NB4 (cell line): ENCODE results near the gene TMEM150B.

Experiments used
- MYC ChIP-seq: IDR thresholded peaks from 2 replicates; pipeline ENCODE4 v1.6.1; 2011; ENCODE audit warnings: low read depth, low read length
- TF ChIP-seq, protein P1 (sequence below): IDR thresholded peaks from one replicate; pipeline ENCODE4 v1.5.1; 2012; ENCODE audit warnings: low read depth, low read length
- TF ChIP-seq, protein P2 (sequence below): IDR thresholded peaks from 2 replicates; pipeline ENCODE4 v1.6.1; 2011; ENCODE audit warnings: low read depth, low read length

DNA sequence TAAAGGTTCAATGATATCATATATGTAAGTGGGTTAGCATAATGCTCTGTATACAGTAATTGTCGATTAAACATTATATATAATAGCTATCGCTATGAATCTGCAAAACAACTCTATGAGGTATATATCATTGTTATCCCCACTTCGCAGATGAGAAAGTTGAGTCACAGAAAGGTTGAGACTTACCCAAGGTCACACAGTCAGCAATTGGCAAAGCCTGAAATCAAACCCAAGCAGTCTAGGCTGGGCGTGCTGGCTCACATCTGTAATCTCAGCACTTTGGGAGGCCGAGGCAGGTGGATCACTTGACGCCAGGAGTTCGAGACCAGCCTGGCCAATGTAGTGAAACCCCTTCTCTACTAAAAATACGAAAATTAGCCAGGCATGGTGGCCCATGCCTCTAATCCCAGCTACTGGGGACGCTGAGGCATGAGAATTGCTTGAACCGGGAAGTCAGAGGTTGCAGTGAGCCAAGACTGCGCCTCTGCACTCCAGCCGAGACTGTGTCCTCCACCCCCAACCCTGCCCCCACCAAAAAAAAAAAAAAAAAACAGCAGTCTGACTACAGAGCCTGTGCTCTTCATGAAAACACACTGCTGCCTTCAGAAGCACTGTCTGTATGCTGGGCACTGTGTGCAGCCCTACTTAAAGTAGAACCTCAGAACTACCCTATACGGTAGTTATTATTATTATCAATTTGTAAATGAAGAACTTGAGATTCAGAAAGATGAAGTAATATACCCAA lies 46.6 kb downstream of the TMEM150B start:
- TF ChIP-seq, protein P1, sequence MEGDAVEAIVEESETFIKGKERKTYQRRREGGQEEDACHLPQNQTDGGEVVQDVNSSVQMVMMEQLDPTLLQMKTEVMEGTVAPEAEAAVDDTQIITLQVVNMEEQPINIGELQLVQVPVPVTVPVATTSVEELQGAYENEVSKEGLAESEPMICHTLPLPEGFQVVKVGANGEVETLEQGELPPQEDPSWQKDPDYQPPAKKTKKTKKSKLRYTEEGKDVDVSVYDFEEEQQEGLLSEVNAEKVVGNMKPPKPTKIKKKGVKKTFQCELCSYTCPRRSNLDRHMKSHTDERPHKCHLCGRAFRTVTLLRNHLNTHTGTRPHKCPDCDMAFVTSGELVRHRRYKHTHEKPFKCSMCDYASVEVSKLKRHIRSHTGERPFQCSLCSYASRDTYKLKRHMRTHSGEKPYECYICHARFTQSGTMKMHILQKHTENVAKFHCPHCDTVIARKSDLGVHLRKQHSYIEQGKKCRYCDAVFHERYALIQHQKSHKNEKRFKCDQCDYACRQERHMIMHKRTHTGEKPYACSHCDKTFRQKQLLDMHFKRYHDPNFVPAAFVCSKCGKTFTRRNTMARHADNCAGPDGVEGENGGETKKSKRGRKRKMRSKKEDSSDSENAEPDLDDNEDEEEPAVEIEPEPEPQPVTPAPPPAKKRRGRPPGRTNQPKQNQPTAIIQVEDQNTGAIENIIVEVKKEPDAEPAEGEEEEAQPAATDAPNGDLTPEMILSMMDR: no peak
- TF ChIP-seq, protein P2, sequence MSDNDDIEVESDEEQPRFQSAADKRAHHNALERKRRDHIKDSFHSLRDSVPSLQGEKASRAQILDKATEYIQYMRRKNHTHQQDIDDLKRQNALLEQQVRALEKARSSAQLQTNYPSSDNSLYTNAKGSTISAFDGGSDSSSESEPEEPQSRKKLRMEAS: no peak
- no peak for TF ChIP-seq MYC
